Bronchial epithelial cell (primary cell): Measurements from ENCODE around the gene MAP3K5. TPM values are rescaled to one million over a fixed set of nuclear protein-coding genes. Genes with fewer than 3 reads are reported as not detected.

Experiments used
- DNase-seq: peaks from one replicate; pipeline ENCODE4 v3.0.0-alpha.2; 2010; ENCODE audit warnings: low read depth
- FAIRE-seq: peaks from 2 replicates; lab custom pipeline; 2011; peaks lifted over from hg19 to GRCh38; lab: Jason Lieb, UNC
- H3K27me3 ChIP-seq: 2 replicates; pipeline ENCODE4 v1.5.1; 2011; ENCODE audit warnings: low read length; ENCODE audit not compliant: control insufficient read depth, insufficient read depth
- H3K36me3 ChIP-seq: 2 replicates; pipeline ENCODE4 v1.5.1; 2011; ENCODE audit warnings: low read length; ENCODE audit not compliant: control insufficient read depth, insufficient read depth
- H3K4me3 ChIP-seq: 2 replicates; pipeline ENCODE4 v1.5.1; 2011; ENCODE audit warnings: mild to moderate bottlenecking, low read depth, low read length, control low read depth
- total RNA-seq: library from RNA; depleted of rRNA; stranded (reverse); fragments of >200 nt; gene quantifications from 2 replicates; pipeline ENCODE4 v1.2.1, GENCODE V29; 2014
- TF ChIP-seq, protein P1 (sequence below): IDR thresholded peaks from 2 replicates; pipeline ENCODE4 v1.5.1; 2011; ENCODE audit warnings: mild to moderate bottlenecking, moderate library complexity, low read length, control low read depth, inconsistent platforms; ENCODE audit not compliant: insufficient read depth, severe bottlenecking

Gene MAP3K5
- total RNA-seq, 1 donor from 2014 or later: 8.2 TPM

DNA sequence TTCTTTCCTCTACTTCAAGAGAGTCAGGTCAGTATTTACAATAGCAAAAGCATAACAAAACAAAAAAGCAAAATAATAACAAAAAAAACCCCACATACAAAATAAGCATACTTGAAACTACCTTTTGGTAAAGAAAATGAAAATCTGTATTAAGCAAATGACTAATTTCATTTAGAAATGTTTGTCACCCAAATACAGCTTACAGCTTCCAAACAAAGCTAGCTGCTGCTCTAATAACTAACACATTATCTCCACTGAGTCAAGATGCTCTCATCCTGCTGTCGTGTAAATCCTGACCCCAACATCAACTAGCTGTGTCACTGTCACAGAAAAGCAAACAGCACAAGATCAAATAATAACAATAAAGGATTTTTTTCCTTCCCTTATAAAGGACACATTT is 263.8 kb downstream of the MAP3K5 start:
- no peak for DNase-seq
- FAIRE-seq: no peak
- Histone ChIP-seq H3K27me3 (no peaks in the 10 kb centered on the region), H3K4me3 (no peak overlapping the region), H3K36me3 (no peaks in the 10 kb centered on the region)
- TF ChIP-seq, protein P1, sequence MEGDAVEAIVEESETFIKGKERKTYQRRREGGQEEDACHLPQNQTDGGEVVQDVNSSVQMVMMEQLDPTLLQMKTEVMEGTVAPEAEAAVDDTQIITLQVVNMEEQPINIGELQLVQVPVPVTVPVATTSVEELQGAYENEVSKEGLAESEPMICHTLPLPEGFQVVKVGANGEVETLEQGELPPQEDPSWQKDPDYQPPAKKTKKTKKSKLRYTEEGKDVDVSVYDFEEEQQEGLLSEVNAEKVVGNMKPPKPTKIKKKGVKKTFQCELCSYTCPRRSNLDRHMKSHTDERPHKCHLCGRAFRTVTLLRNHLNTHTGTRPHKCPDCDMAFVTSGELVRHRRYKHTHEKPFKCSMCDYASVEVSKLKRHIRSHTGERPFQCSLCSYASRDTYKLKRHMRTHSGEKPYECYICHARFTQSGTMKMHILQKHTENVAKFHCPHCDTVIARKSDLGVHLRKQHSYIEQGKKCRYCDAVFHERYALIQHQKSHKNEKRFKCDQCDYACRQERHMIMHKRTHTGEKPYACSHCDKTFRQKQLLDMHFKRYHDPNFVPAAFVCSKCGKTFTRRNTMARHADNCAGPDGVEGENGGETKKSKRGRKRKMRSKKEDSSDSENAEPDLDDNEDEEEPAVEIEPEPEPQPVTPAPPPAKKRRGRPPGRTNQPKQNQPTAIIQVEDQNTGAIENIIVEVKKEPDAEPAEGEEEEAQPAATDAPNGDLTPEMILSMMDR: no peak

DNA sequence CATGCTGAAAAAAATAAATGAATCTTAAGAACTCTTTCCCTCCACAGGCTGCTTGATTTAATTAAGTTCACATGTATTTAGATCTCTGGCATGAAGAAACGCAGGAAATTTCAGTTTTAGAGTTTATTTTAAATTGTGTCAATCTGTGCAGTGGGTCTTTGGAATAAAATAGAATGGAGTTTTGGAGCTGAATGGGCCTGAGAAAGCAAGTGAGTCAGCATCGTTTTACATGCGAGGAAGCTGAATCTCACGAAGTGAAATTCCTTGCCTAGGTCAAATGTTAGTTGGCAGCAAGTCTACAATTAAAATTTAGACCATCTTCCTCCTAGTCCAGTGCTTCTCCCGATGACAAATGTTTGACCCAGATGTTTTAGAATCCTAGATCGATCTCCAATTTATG is 264.4 kb downstream of the MAP3K5 start:
- FAIRE-seq (no peak), DNase-seq (no peak)
- H3K4me3 ChIP-seq: no peak overlapping the region
- TF ChIP-seq, protein P1: no peak
- H3K27me3 ChIP-seq: no peaks in the 10 kb centered on the region
- no peaks in the 10 kb centered on the region for H3K36me3 ChIP-seq

DNA sequence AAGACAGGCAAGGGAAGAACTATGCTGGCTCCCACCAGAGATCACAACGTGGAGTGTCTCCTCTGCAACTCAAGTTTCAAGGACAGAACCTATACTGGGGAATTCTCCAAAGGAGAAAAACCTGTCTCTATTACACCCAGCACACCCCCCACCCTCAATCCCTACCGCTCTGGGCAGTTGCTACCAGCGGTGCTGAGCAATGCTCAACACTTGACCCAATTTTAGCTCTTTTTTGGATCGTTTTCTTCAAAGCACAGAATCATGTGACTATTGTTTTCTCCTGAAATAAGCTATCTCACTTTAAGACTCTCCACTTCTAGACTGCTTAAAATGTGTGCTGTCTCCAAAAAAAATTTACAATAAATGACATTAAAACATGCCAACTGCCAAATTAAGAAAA is 265.3 kb downstream of the MAP3K5 start:
- TF ChIP-seq, protein P1: no peak
- Histone ChIP-seq H3K27me3 (no peaks in the 10 kb centered on the region), H3K4me3 (no peak overlapping the region), H3K36me3 (no peaks in the 10 kb centered on the region)
- FAIRE-seq (no peak), DNase-seq (no peak)

DNA sequence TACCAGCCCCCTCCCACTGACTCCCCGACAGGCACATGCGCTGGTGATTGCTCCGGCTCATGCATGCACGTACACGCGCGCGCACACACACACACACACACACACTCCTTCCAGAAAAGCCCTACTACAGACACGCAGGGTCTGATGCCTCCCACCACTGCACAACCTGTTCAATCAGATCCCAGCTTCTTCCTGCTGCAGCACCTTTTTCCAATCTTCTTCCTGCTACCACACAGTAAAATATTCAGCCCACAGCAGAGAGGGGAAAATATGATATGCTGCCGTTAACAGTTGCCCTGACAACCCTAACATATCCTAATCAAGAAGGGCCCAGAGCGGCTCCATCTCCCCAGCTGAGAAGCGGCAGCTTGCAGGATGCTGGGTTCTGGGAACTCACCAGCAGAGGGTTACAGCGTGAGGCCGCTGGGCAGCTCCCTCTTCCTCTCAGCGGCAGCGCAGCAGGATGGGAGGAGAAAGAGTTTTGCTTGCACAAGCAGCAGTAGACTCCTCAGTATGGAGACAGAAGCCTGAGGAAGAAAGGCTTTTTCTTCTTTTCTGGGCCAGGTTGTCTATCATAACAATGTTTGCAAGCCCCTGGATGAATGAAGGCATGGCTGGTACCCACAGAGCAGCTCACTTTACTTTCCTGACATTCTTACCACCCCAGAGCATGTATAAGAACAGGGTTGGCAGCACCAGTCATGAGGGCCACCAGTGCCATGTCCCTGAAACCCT is 265.9 kb downstream of the MAP3K5 start:
- FAIRE-seq (no peak), DNase-seq (peak; percentile 64)
- TF ChIP-seq, protein P1: peak; percentile 57
- no peaks in the 10 kb centered on the region for H3K36me3 ChIP-seq
- no peak overlapping the region for H3K4me3 ChIP-seq
- no peaks in the 10 kb centered on the region for H3K27me3 ChIP-seq

DNA sequence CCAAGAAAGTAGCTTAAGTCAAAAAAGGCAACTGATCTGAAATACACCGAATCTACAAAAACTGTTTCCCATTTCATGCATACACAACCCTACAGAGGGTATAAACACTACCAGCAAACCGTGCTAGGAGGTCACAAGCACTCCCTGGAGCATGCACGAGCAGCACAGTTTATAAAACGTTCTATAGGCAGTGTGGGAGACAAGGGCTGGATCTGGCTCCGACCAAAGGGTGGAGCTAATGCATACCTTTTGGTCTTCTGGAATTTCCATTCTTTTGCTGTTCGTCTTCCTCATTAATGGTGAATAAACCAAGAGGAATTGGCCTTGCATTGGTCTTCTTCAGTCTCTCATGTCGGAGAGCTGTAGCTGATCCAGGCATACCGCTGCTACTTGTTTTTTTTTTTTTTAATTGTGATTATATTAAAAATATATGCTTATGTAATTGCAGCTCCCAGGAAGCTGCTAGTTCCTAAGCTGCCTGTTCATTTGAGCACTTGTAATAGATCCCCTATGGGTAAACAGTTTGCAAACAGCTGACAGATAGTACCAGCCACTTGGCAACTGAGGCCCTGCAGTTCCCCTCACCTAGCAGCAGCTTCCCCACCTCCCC is 266.6 kb downstream of the MAP3K5 start:
- FAIRE-seq: no peak
- H3K36me3 ChIP-seq: no peaks in the 10 kb centered on the region
- DNase-seq: peak; percentile 69
- no peak overlapping the region for H3K4me3 ChIP-seq
- no peaks in the 10 kb centered on the region for H3K27me3 ChIP-seq
- TF ChIP-seq, protein P1: peak; percentile 3

DNA sequence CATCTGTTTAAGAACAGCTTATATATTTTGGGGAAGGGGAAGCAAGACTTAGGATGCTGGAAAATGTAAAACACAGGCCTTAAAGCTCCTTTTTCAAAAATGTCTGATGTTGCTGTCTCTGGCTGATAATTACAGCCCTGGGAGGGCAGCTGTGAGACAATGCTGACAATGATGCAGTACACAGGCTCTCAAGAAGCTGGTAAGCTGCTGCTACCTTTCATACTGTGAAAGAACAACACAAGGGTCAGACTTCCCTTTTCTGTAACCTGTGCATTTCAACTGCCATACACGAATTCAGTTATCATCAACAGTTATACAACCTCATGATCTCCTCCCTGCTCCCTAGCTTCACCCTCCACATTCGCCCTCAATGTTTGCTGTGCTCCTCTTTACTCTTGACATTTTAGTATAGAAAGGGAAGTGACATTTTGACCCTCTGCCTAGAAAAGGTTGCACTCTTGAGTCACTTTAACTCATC is 267.3 kb downstream of the MAP3K5 start:
- TF ChIP-seq, protein P1: no peak
- FAIRE-seq (no peak), DNase-seq (no peak)
- Histone ChIP-seq H3K27me3 (no peaks in the 10 kb centered on the region), H3K36me3 (no peaks in the 10 kb centered on the region), H3K4me3 (no peak overlapping the region)
